WTC11 (cell line): Measurements from ENCODE around the gene ADAT3. TPM values are rescaled to one million over a fixed set of nuclear protein-coding genes. Genes with fewer than 3 reads are reported as not detected.
A peak's percentile ranks its signal among the peaks of the same experiment; 100 is the strongest.
"Not testable (repeated sequence)": the region's sequence is repeated elsewhere in the genome, so short reads cannot be mapped to it uniquely, and the experiment has no call there.

ENCODE experiments used
- ATAC-seq: fragments of 200-7000 bp; cut with Tn5 transposase; 2 replicates; pipeline ENCODE4 v1.10.0; 2021; ENCODE audit warnings: mild to moderate bottlenecking, moderate library complexity
- CTCF ChIA-PET: fragments of 300-600 bp; sonication (Branson Sonifier 250); formaldehyde crosslinking; loops from one replicate; lab custom pipeline; 2021; ENCODE audit warnings: antibody characterized with exemption; lab: Charles Lee
- POLR2A ChIA-PET: fragments of 350-600 bp; sonication (Branson Sonifier 250); formaldehyde crosslinking; loops from one replicate; lab custom pipeline; 2021; ENCODE audit warnings: antibody characterized with exemption; lab: Charles Lee
- DNase-seq: peaks from one replicate; pipeline ENCODE4 v3.0.0; 2021; ENCODE audit warnings: low spot score
- H3K27ac Mint-ChIP-seq: 2 replicates; pipeline ENCODE4 v1.8.0; 2021; ENCODE audit warnings: mixed read lengths
- H3K27me3 Mint-ChIP-seq: 2 replicates; pipeline ENCODE4 v1.8.0; 2021; ENCODE audit warnings: low read depth, mild to moderate bottlenecking, moderate library complexity, mixed read lengths
- H3K36me3 Mint-ChIP-seq: 2 replicates; pipeline ENCODE4 v1.8.0; 2021; ENCODE audit warnings: mixed read lengths
- H3K4me1 Mint-ChIP-seq: 2 replicates; pipeline ENCODE4 v1.8.0; 2022; ENCODE audit warnings: mixed read lengths
- H3K4me3 Mint-ChIP-seq: 2 replicates; pipeline ENCODE4 v1.8.0; 2021; ENCODE audit warnings: mild to moderate bottlenecking, moderate library complexity, mixed read lengths
- H3K9me3 Mint-ChIP-seq: 2 replicates; pipeline ENCODE4 v1.8.0; 2021; ENCODE audit warnings: mixed read lengths
- JUN ChIP-seq: sonication (generic); formaldehyde crosslinking; IDR thresholded peaks from 2 replicates; pipeline ENCODE4 v1.8.0; 2023; ENCODE audit warnings: mild to moderate bottlenecking, missing genetic modification reagents
- NFYB ChIP-seq: sonication (generic); formaldehyde crosslinking; conservative IDR thresholded peaks from 2 replicates; pipeline ENCODE4 v1.8.0; 2022; ENCODE audit warnings: low read depth, missing genetic modification reagents
- NR3C1 ChIP-seq: sonication (generic); formaldehyde crosslinking; conservative IDR thresholded peaks from 2 replicates; pipeline ENCODE4 v1.8.1; 2023; ENCODE audit warnings: low read depth, mild to moderate bottlenecking, missing genetic modification reagents
- TEAD1 ChIP-seq: sonication (generic); formaldehyde crosslinking; IDR thresholded peaks from 2 replicates; pipeline ENCODE4 v1.8.0; 2022; ENCODE audit warnings: mild to moderate bottlenecking, missing genetic modification reagents
- ZBTB21 ChIP-seq: sonication (generic); formaldehyde crosslinking; IDR thresholded peaks from 2 replicates; pipeline ENCODE4 v1.8.1; 2023; ENCODE audit warnings: mild to moderate bottlenecking, missing genetic modification reagents, borderline replicate concordance
- ZNF396 ChIP-seq: fragments of 250-450 bp; sonication (Bioruptor Pico); IDR thresholded peaks from 2 replicates; pipeline ENCODE4 v1.8.0; 2021; ENCODE audit warnings: mild to moderate bottlenecking, moderate library complexity, borderline replicate concordance
- total RNA-seq: library from RNA; stranded (reverse); gene quantifications from 3 replicates; pipeline ENCODE4 v1.2.3, GENCODE V29; 2021
- TF ChIP-seq, protein P1 (sequence below): sonication (generic); formaldehyde crosslinking; IDR thresholded peaks from 2 replicates; pipeline ENCODE4 v1.8.1; 2022; ENCODE audit warnings: low read depth, missing genetic modification reagents, borderline replicate concordance
- TF ChIP-seq, protein P2 (sequence below): sonication (generic); formaldehyde crosslinking; IDR thresholded peaks from 2 replicates; pipeline ENCODE4 v1.8.1; 2023; ENCODE audit warnings: mild to moderate bottlenecking, missing genetic modification reagents, moderate library complexity
- TF ChIP-seq, protein P3 (sequence below): sonication (generic); formaldehyde crosslinking; IDR thresholded peaks from 2 replicates; pipeline ENCODE4 v1.8.0; 2022; ENCODE audit warnings: missing genetic modification reagents
- TF ChIP-seq, protein P4 (sequence below): sonication (generic); formaldehyde crosslinking; IDR thresholded peaks from 2 replicates; pipeline ENCODE4 v1.8.1; 2022; ENCODE audit warnings: mild to moderate bottlenecking, missing genetic modification reagents, moderate library complexity, borderline replicate concordance

ADAT3 gene
- total RNA-seq, 1 experiment from 2014 or later, result 20.3 TPM

DNA sequence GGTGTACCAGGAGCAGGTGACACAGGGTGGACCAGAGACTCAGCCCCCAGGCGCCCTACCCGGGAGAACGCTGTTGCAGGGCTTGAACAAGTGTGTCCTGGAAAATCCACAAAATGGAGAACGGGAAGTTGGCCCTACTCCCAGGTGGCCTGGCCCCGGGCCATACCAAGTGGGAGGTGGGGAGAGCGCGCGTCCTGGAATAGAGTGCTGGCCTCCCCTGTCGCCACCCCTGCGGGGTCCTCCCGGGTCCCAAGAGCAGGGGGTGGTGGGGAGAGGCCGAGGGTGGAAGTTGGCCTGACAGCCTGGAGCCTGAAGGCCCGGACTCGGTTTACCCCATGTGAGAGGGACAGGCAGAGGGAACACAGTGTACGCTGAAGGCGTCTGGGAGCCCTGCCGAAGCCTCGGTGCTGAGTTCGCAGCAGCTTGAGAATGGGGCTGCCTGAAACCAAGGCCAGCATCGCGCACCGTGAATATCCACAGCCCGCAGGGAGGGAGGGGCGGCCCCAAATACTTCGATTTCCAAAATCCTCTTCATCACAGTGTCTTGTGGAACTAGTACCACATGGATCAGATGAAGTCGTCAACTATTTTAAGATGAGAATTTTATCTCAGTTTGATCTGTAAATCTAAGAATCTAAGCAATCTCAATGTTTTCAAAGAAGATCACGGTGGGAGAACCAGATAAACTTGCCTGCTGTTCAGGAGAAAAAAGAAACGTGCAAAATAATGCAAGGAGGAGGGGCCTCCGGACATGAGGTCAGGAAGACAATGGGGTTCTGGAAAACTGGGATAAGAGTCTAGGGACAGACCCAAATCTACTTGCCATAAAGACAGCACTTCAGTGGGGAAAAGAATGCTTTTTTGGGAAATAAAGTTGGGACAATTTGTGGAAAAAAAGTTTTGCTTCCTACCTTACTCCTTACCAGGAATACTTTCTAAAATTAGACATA, 31.4 kb upstream of the ADAT3 start (continued):
- TF ChIP-seq JUN (CRISPR knock-in tag), result no peak
- TF ChIP-seq NR3C1 (CRISPR knock-in tag), result no peak

DNA sequence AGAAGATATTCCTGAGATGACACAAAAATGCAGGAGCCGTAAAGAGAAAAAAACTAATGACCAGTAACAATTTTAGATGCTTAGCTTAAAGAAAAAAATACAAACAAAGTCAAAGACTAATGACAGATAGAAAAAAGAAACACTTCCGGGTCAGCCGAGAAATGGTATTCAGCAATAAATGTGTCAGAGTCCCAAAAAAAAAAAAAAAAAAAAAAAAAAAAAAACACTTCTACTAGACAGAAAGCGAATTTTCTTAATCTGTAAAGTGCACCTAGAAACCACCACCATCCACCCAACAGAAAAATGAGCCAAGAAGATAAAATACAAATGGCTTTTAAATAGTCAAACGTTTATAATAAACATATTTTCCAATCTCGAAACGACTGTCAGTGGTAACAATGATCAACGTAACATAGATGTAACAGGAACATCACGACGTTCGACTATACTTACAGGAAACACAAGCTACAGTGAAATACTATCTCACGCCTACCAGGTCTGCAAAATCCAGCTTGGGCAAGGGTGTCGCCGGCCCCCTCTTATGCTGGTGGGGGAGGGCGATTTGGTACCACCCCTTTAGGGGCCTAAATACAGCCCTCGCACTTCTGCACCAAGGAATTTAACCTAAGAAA, 30.5 kb upstream of the ADAT3 start:
- H3K27me3 Mint-ChIP-seq, result no peaks in the 10 kb centered on the region
- H3K4me3 Mint-ChIP-seq, result peak overlapping the region; percentile 99
- peaks cover 16% of the 10 kb centered on the region for H3K4me1 Mint-ChIP-seq
- no peak overlapping the region for H3K27ac Mint-ChIP-seq
- no peaks in the 10 kb centered on the region for H3K9me3 Mint-ChIP-seq
- DNase-seq, result no peak
- ChIA-PET CTCF (interaction anchor here (0.6 to 3.0 kb wide), 3 partner anchors 9 to 1491 kb away, joined by 3 to 48 read pairs (median 5); no protein-coding TSS in a partner anchor), POLR2A (interaction anchor here (0.5 to 1.9 kb wide), 3 partner anchors 10 to 438 kb away, joined by 4 to 8 read pairs (median 5); partner anchors contain the start of gene ABHD17A)
- no peak for TF ChIP-seq TEAD1
- TF ChIP-seq, protein P1, sequence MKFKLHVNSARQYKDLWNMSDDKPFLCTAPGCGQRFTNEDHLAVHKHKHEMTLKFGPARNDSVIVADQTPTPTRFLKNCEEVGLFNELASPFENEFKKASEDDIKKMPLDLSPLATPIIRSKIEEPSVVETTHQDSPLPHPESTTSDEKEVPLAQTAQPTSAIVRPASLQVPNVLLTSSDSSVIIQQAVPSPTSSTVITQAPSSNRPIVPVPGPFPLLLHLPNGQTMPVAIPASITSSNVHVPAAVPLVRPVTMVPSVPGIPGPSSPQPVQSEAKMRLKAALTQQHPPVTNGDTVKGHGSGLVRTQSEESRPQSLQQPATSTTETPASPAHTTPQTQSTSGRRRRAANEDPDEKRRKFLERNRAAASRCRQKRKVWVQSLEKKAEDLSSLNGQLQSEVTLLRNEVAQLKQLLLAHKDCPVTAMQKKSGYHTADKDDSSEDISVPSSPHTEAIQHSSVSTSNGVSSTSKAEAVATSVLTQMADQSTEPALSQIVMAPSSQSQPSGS (CRISPR knock-in tag), result no peak
- TF ChIP-seq, protein P2, sequence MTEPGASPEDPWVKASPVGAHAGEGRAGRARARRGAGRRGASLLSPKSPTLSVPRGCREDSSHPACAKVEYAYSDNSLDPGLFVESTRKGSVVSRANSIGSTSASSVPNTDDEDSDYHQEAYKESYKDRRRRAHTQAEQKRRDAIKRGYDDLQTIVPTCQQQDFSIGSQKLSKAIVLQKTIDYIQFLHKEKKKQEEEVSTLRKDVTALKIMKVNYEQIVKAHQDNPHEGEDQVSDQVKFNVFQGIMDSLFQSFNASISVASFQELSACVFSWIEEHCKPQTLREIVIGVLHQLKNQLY (CRISPR knock-in tag), result no peak
- TF ChIP-seq, protein P3, sequence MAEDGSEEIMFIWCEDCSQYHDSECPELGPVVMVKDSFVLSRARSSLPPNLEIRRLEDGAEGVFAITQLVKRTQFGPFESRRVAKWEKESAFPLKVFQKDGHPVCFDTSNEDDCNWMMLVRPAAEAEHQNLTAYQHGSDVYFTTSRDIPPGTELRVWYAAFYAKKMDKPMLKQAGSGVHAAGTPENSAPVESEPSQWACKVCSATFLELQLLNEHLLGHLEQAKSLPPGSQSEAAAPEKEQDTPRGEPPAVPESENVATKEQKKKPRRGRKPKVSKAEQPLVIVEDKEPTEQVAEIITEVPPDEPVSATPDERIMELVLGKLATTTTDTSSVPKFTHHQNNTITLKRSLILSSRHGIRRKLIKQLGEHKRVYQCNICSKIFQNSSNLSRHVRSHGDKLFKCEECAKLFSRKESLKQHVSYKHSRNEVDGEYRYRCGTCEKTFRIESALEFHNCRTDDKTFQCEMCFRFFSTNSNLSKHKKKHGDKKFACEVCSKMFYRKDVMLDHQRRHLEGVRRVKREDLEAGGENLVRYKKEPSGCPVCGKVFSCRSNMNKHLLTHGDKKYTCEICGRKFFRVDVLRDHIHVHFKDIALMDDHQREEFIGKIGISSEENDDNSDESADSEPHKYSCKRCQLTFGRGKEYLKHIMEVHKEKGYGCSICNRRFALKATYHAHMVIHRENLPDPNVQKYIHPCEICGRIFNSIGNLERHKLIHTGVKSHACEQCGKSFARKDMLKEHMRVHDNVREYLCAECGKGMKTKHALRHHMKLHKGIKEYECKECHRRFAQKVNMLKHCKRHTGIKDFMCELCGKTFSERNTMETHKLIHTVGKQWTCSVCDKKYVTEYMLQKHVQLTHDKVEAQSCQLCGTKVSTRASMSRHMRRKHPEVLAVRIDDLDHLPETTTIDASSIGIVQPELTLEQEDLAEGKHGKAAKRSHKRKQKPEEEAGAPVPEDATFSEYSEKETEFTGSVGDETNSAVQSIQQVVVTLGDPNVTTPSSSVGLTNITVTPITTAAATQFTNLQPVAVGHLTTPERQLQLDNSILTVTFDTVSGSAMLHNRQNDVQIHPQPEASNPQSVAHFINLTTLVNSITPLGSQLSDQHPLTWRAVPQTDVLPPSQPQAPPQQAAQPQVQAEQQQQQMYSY, result no peak
- TF ChIP-seq NFYB (CRISPR knock-in tag), result no peak
- TF ChIP-seq, protein P4, sequence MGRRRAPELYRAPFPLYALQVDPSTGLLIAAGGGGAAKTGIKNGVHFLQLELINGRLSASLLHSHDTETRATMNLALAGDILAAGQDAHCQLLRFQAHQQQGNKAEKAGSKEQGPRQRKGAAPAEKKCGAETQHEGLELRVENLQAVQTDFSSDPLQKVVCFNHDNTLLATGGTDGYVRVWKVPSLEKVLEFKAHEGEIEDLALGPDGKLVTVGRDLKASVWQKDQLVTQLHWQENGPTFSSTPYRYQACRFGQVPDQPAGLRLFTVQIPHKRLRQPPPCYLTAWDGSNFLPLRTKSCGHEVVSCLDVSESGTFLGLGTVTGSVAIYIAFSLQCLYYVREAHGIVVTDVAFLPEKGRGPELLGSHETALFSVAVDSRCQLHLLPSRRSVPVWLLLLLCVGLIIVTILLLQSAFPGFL (CRISPR knock-in tag), result no peak
- no peak for TF ChIP-seq ZNF396 (CRISPR knock-in tag)
- no peak for TF ChIP-seq ZBTB21 (CRISPR knock-in tag)
- no peak for ATAC-seq
- H3K36me3 Mint-ChIP-seq, result peaks cover 4% of the 10 kb centered on the region

DNA sequence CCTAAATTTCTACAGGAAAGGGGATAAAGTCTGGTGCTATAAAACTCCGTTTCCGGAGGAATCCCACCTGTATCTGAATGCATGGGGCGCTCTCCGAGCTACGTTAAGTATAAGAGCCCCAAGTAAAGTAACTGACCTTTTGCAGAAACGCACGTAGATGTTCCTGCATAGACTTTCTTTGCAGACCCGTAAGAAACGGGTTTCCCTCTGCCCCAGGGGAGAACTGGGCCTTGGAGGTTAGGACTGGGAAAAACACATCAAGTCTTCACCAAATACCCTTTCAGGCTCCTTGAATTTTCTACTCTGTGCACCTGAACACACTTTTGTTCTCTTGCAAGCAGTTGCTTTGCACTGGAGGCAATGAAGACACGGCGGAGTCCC, 29.9 kb upstream of the ADAT3 start:
- H3K36me3 Mint-ChIP-seq, H3K9me3 Mint-ChIP-seq, H3K27me3 Mint-ChIP-seq, ATAC-seq, DNase-seq: not testable (repeated sequence)
- ChIA-PET CTCF (interaction anchor here (1.2 to 3.0 kb wide), 2 partner anchors 10 to 49 kb away, joined by 5 to 48 read pairs; no protein-coding TSS in a partner anchor), POLR2A (interaction anchor here (0.5 to 1.9 kb wide), 3 partner anchors 10 to 439 kb away, joined by 4 to 8 read pairs (median 5); partner anchors contain the start of gene ABHD17A)
- Mint-ChIP-seq H3K4me1 (peaks cover 16% of the 10 kb centered on the region), H3K4me3 (peak overlapping the region; percentile 99), H3K27ac (peak overlapping the region; percentile 86)
